Upper lobe of left lung (tissue), 6 donors: ENCODE data around the gene PYHIN1. TPM values are rescaled to one million over a fixed set of nuclear protein-coding genes. Genes with fewer than 3 reads are reported as not detected.

Experiments
- ATAC-seq, 2 donors: fragments of 200-7000 bp; cut with Tn5 transposase; one replicate each; pipeline ENCODE4 v1.9.1; 2022; ENCODE audit warnings: mild to moderate bottlenecking in 2 of 2, moderate library complexity in 2 of 2; ENCODE audit not compliant: low FRiP score in 2 of 2
- DNase-seq, 2 donors: peaks; one replicate each; pipeline ENCODE4 v3.0.0-alpha.2; 2019 to 2020
- H3K27ac ChIP-seq, 4 donors: fragments of 200-600 bp; sonication (generic); one replicate each; pipeline ENCODE4 v1.5.1; 2016 to 2019
- H3K27me3 ChIP-seq, 4 donors: fragments of 200-600 bp; sonication (generic); one replicate each; pipeline ENCODE4 v1.5.1; 2017 to 2019
- H3K36me3 ChIP-seq, 4 donors: fragments of 200-600 bp; sonication (generic); one replicate each; pipeline ENCODE4 v1.5.1; 2016 to 2019
- H3K4me1 ChIP-seq, 4 donors: fragments of 200-600 bp; sonication (generic); one replicate each; pipeline ENCODE4 v1.5.1; 2018 to 2019
- H3K4me3 ChIP-seq, 4 donors: fragments of 200-600 bp; sonication (generic); one replicate each; pipeline ENCODE4 v1.5.1; 2017 to 2019; ENCODE audit warnings: mild to moderate bottlenecking in 2 of 4, moderate library complexity in 1 of 4
- H3K9me3 ChIP-seq, 4 donors: fragments of 200-600 bp; sonication (generic); one replicate each; pipeline ENCODE4 v1.5.1; 2018 to 2019
- CTCF ChIP-seq, 6 experiments: fragments of 450-650 bp in 4 of 6; fragments of 200-600 bp in 2 of 6; sonication (generic) in 2 of 6; IDR thresholded peaks; one replicate each; pipeline ENCODE4 v1.5.1; 2016 to 2019; ENCODE audit warnings: antibody characterized with exemption in 6 of 6
- EP300 ChIP-seq, 4 donors: sonication (generic); formaldehyde crosslinking; IDR thresholded peaks; one replicate each; pipeline ENCODE4 v1.5.1; 2017; ENCODE audit warnings: antibody characterized with exemption in 4 of 4, control low read depth in 2 of 4
- POLR2A ChIP-seq, 4 donors: fragments of 450-650 bp; IDR thresholded peaks; one replicate each; pipeline ENCODE4 v1.5.1; 2016 to 2017; ENCODE audit warnings: antibody characterized with exemption in 4 of 4, mild to moderate bottlenecking in 2 of 4
- POLR2AphosphoS5 ChIP-seq, 2 donors: sonication (generic); formaldehyde crosslinking; IDR thresholded peaks; one replicate each; pipeline ENCODE4 v1.5.1; 2017; ENCODE audit warnings: antibody characterized with exemption in 2 of 2
- WGBS, 2 donors: methylation state at CpG; one replicate each; pipeline ENCODE4 v1.1.5; 2017 to 2018; 5-methylcytosine and 5-hydroxymethylcytosine counted together
- total RNA-seq, 6 donors: library from RNA; depleted of rRNA in 4 of 6; stranded (reverse); fragments of >200 nt in 4 of 6; gene quantifications; one replicate each; pipeline versions ENCODE4 v1.1.0 to v1.2.1, GENCODE V29; 2016 to 2021
- donor health status: DM: no; HTN: no; CAD: no; lungs with moderate emphysema.
- donor health status: DM: no; HTN: yes; CAD: no; lungs with severe emphysema.

The PYHIN1 gene
- total RNA-seq, 6 donors from 2014 or later, result 1.8 to 14.2 (median 5.6) TPM

- peaks cover 3 to 67% (median 14%) of the 10 kb centered on the region in 4 donors for H3K36me3 ChIP-seq
- no peaks in the 10 kb centered on the region for H3K9me3 ChIP-seq
- TF ChIP-seq POLR2A (IDR thresholded peaks at IDR 0.05) (no peak), POLR2AphosphoS5 (IDR thresholded peaks at IDR 0.05) (no peak), CTCF (IDR thresholded peaks at IDR 0.05) (no peak), EP300 (IDR thresholded peaks at IDR 0.05) (no peak)
- WGBS, 2 donors, result 74 to 85% methylated on average over 10 of the region's 10 CpGs
- no peaks in the 10 kb centered on the region for H3K27me3 ChIP-seq
- ATAC-seq, result no peak
- DNase-seq, result no peak
- no peak overlapping the region for H3K4me3 ChIP-seq
- no peak overlapping the region for H3K27ac ChIP-seq
- peaks cover 12 to 29% (median 21%) of the 10 kb centered on the region in 4 donors for H3K4me1 ChIP-seq
Measured at GRCh38 chr1:159023723-159024122, 92.4 kb downstream of the PYHIN1 start.

GRCh38 chr1:159025043-159025442 is 93.7 kb downstream of the PYHIN1 start:
- TF ChIP-seq POLR2A (IDR thresholded peaks at IDR 0.05) (no peak), CTCF (IDR thresholded peaks at IDR 0.05) (no peak), POLR2AphosphoS5 (IDR thresholded peaks at IDR 0.05) (no peak), EP300 (IDR thresholded peaks at IDR 0.05) (no peak)
- 97 to 98% methylated on average over 7 of the region's 7 CpGs for WGBS, 2 donors
- ATAC-seq (no peak), DNase-seq (peak in 1 of 2 donors; percentile 41)
- H3K4me1 ChIP-seq, result peaks cover 12 to 27% (median 21%) of the 10 kb centered on the region in 4 donors
- peaks cover under 1 to 61% (median 8%) of the 10 kb centered on the region in 4 donors for H3K36me3 ChIP-seq
- no peaks in the 10 kb centered on the region for H3K27me3 ChIP-seq
- no peak overlapping the region for H3K4me3 ChIP-seq
- H3K9me3 ChIP-seq, result peaks cover 0 to 4% (median 0%) of the 10 kb centered on the region in 4 donors
- no peak overlapping the region for H3K27ac ChIP-seq

Other genes starting within 250 kb of the PYHIN1 start
- gene SPTA1, start 244.8 kb upstream of the PYHIN1 start, total RNA-seq, result under 1 TPM in 5 of 6 donors, not detected in 1; 0.20 to 0.57 (median 0.30) TPM
- gene OR6K2, start 230.9 kb upstream of the PYHIN1 start, total RNA-seq, result not detected
- gene OR6K3, start 210.8 kb upstream of the PYHIN1 start, total RNA-seq, result 1 to 10 TPM in 1 of 6 donors, under 1 TPM in 2, not detected in 3; 0.23 to 2.1 (median 0.81) TPM
- gene OR6K6, start 176.8 kb upstream of the PYHIN1 start, total RNA-seq, result not detected
- 1 to 10 TPM in 2 of 6 donors, under 1 TPM in 3, not detected in 1; 0.20 to 1.9 (median 0.57) TPM for gene OR6N1, start 159.4 kb upstream of the PYHIN1 start, total RNA-seq
- gene OR6N2, start 150.3 kb upstream of the PYHIN1 start, total RNA-seq, result under 1 TPM in 2 of 6 donors, not detected in 4; 0.10 to 0.26 TPM
- gene MNDA, start 100.2 kb upstream of the PYHIN1 start, total RNA-seq, result 10 to 100 TPM; 16.2 to 83.3 (median 28.7) TPM
- 100 to 1,000 TPM in 1 of 6 donors, 10 to 100 TPM in 5; 43.8 to 108 (median 66.2) TPM for gene IFI16, start 78.4 kb downstream of the PYHIN1 start, total RNA-seq
- 1 to 10 TPM in 4 of 6 donors, under 1 TPM in 1, not detected in 1; 0.80 to 5.5 (median 2.7) TPM for gene AIM2, start 145.2 kb downstream of the PYHIN1 start, total RNA-seq
- gene CADM3, start 240.1 kb downstream of the PYHIN1 start, total RNA-seq, result 10 to 100 TPM in 1 of 6 donors, 1 to 10 TPM in 4, under 1 TPM in 1; 0.98 to 16.0 (median 2.0) TPM